HG02610 (cell line): ENCODE results near the gene TRPC3.

Source experiments
- ATAC-seq: cut with Tn5 transposase; IDR thresholded peaks from one replicate; pipeline ENCODE4 v1.9.1; 2021; ENCODE audit warnings: mild to moderate bottlenecking, moderate library complexity; ENCODE audit not compliant: unreplicated experiment

Gene TRPC3

DNA sequence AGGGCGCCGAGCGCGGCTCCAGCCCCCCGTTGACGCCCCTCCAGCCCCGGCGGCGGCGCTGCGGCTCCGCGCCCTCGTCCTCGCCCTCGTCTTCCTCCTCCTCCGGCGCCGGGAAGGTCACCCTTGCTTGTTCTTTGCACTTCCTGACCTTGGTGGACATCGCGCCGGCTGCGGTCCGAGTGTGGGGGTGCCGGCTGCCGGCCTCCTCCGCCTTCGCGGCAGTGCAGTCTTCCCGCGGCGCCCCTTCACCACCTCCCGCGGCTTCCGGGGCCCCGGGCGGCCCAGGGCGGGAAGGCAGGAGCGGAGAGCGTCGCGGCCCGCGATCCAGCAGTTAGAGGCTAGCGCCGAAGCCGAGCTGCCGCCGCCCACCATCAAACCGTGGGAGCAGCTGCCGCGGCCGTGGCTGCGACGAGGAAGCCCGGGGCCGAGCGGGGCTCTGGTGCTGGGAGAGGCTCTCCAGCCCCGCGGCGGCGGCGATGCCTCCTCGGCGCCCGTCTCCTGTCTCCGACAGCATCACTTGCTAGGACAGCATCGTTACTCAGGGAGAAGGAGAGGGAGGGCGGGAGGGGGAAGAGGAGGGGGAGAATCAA lies at the start of gene TRPC3:
TSS of gene TRPC3 (minus strand) at position 540 of the 590 bp plus-strand sequence. CDS start at position 160, 380 bp downstream.
- ATAC-seq, result peak; percentile 27

DNA sequence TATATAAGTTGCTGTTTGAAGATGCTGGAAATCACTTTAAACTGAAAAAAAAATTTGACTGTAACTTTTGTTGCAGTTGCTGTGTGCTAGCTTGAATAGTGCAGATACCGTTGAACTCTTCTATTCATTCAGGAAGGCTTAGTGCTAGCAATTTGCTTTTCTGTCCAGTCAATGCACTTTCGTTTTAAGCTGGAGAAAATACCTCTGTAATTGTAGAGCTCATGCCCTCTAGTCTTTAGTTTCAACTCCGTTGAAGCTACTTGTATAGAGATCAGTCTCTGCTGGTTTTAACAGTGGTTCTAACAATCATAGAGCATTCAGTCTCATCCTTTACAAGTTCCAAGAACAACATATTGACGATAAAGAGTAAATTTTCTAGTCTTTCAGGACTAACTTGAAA lies 49.0 kb upstream of the TRPC3 start:
- no peak for ATAC-seq

DNA sequence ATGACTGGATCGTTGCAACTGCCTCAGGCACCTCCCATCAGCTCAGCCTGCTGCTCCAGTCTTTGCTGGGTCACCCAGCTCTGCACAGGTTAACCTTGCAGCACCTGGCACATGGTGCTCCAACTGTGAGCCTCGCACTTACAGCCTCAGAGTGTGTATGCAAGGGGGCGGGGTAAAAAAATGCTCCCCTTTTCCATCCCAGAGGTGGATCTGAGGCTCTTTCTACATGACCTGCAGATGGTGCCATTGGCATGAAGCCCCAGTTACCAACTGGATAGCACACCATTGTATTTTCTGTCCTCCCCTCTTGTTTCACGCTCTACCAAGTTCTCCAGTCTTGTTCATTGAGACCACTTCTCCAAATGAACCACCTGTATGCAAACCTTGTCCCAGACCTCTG lies 46.2 kb upstream of the TRPC3 start:
- no peak for ATAC-seq

DNA sequence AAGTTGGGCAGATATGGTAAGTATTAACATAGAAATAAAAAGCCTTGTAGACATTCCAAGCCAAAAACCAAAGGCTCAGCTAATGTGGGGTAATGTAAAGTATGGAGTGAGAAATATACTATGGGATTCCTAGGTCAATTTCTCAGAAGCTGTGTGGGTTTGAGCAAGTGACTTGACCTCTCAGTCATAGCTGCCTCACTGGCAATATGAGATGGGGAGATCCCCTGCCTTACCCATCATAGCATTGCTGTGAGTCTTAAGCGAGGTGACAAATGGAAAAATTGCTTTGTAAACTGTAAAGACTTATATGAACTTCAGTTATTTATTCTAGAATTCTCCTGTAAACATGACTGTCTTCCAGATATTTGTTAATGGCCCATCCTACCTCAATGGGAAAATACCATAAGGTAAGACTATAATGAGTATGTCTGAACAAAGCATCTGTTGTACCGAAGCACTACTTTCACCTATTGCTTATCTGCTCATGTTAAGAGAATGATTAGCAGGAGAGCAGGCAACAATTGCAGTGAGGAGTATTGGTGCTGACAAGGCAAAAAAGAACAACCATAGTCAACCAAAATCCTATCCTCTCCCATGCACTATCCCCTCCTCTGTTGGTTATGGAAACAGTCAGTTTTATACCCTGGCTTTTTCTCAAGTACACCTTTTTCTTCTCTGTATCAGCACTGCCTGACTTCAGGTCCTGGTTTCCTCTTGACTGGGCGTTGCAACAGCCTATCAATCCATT lies 44.1 kb upstream of the TRPC3 start:
- ATAC-seq, result no peak

DNA sequence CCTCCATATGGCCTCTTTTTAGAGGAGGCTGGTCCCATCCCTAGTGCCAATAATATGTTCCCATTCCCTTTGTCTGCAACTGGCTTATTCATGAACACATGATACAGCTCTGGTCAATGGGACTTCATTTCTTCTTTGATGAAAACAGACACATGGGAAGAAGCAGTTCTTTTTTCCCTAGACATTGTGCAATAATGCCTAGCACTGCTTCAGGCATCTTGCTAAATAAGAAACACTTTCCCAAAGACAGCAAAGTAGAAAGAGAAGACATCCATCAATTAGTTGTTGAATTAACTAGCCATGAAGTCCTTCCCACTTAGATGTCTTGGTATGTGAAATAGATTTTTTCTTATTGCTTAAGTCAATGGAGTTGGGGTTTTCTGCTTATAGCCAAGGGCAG lies 40.1 kb upstream of the TRPC3 start:
- no peak for ATAC-seq

DNA sequence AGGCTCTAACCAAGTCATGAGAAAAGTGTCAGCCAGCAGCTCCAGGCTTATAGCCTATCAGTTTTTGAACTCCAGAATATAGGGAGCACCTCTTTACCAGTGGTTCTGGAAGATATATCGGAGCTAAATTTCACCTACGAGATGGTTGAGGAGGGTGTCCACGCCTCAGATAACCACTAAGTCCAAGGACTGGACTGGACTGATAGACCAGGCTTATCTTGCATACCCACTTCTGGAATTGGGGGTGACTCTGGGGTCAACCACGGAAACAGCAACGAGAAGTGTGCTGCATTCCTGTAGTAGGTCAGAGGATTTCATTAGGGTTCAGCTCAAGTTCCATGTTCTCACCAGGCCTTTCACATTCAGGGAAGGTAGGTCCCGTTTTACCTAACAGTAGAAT lies 38.6 kb upstream of the TRPC3 start:
- no peak for ATAC-seq

DNA sequence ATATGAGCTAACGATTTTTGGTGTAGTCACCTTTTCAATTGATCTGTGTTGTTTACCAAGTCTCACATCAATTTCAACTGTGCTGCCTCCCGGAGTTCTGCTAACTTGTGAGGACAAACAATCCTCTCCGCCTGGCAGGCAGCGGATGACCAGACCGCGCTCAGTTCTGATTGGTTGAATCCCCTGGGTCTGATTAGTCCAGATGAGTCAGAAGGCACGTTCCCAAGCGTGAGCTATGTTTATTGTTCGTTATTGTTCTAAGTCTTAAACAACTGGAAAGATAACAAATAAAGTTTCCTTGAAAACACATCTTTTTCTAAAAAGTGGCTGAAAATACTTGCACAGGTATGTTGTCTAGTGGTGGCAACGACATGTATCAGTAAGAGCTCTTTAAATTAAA lies 37.9 kb upstream of the TRPC3 start:
- ATAC-seq, result no peak

DNA sequence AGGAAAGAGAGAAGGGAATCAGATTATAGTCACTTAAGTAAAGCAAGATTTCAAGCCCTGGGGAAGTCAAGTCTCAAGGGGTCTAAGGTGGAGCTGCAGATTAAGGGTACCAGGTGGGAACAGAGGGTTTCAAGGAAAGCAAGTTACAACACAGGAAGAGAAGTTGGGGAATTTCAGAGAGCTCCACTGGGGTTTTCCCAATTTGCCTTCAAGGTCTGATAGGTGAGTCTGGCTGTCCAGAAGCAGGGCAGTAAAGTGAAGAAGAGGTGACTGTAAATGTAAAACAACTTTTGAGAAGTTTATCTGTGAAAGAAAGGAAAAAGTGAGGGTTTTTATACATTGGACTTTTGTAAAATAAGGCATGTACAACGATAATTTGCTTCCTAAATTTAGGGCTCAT lies 37.1 kb upstream of the TRPC3 start:
- ATAC-seq, result peak; percentile 58

DNA sequence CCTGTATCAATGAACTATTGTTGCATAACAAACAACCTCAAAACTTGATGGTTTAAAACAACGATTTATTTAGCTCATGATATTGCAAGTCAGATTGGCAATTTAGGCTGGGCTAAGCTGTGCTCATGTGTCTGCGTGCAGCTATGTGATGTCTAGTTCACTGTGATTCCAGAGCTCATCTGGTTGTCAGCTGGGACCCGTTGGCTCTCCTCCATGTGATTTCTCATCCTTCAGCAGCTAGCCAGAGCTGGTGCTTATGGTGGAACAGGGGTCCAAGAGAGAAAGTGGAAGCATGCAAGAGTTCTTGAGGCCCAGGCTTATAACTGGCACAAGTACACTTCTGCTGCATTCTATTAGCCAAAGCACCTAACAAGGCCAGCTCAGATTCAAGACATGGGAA lies 28.8 kb upstream of the TRPC3 start:
- no peak for ATAC-seq

DNA sequence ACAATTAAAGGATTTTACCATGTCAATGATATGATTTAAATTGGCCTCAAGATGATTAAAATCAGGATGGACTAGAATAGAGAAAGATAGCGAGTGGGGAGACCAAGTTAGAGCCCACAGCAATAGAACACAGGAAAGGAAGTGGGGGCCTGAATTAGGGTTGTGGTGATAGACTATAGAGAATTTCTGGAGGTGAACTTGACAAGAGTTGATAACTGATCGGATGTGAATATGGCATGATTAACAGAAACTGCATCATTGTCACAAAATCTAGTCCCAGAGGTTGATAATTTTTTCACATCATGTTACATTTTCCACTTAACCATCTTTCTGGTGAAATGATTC lies 26.3 kb upstream of the TRPC3 start:
- peak; percentile 43 for ATAC-seq

DNA sequence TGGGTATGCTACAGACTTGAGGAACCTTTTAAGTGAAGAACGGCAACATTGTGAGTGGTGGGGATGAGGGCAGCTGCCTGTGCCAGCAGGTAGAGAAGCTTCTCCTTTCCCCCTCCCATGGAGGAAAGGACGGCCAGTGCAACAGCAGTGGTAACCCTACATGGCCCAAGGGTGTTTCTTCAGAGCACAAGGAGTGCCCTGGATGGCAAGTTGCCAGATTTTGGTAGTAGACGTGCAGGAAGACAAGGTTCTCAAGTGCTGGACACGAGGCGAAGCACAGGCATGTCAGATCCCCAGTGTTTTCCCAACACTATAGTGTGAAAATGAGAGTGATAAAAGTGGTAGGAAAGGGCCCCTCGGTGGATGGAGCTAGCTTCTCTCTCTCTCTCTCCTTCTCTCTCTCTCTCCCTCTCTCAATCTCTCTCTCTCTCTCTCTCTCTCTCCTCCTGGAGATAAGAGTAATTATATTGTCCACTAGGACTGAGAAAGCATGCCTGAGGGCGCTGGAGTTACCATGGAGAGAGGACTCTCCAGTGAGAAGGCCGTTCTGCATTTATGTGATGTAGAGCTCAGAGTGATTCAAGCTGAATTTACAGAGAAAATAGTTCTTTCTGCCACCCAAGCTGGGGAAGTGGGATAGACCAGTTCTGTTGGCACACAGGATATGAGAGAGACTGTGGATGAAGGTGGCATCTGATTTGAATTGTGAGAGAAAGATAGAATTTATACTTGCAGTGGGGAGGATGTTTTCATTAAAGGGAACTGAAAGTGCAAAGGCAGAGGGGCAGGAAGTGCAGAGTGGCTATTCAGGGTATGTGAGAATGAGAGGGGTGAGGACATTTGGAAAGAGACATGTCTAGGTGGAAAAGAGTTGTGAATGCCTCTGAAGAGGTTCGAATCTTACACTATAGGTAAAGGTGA lies 25.7 kb upstream of the TRPC3 start:
- ATAC-seq, result peak; percentile 95

DNA sequence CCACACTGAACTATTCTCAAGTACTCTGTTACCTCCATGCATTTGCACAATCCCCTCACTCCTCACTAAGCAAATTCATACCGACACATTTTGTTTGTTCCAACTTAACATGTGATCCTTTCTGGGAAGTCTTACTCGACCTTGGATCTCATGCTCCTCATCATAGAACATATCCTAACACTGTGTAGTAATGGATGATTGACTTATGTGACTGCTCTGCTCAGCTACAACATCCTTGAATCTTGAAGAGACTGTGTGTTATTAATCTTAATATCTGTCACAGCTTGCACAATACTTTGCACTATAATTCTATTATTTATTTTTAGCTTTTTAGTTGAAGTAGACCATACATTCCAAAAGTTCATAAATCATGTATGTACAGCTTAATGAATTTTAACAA lies 23.9 kb upstream of the TRPC3 start:
- no peak for ATAC-seq

DNA sequence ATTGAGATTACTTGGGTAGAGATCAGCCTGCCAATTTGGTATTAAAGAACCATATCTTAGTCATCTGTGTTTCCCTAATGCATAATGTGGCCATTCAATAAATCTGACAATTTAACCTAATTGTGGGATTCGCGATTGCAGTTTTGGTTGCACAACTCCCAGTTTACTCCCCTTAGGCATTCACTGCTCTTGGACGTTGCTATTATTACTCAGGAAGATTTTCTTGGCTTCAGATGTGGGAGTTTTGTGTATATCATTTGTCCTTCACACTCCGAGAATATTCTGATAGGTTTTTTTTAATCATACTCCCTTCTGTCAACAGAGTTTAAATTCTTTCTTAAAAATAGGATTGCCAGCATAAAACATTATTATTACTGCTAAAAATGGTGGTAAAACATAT lies 22.0 kb upstream of the TRPC3 start:
- ATAC-seq, result no peak

DNA sequence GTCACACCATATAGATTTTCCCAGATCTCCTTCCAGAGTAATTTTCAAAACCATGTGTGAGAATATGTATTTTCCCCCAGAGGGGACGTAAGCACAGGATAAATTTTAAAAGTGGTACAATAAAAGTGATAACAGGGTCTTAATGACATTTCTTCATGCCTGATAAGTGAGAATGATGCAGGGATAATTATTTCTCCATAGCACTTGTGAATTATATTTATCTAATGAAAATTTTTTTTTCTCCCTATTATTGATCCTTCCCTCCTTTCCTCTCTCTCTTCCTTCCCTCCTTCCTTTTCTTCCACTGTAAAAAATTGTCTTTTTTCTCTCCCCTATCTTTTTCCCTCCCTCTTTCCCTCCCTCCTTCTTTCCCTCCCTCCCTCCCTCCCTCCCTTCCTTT lies 17.0 kb upstream of the TRPC3 start:
- no peak for ATAC-seq

DNA sequence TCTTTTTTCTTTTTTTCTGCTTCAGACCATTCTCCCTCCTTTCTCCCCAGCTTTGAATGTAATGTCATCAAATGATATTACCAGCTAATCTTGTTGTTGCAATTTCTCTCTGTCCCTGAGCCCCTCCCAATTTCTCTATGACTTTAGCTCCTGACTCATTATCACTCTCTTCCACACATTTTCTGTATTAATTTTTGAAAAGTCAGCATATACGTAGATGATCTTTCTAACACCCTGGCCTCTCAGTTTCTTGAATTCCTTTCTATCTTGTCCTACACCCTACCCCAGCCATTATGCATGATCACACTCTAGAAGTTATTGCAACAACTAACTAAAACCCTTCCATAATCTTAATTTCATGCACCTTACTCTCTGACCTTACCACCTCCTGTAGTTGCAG lies 13.1 kb upstream of the TRPC3 start:
- ATAC-seq, result no peak

DNA sequence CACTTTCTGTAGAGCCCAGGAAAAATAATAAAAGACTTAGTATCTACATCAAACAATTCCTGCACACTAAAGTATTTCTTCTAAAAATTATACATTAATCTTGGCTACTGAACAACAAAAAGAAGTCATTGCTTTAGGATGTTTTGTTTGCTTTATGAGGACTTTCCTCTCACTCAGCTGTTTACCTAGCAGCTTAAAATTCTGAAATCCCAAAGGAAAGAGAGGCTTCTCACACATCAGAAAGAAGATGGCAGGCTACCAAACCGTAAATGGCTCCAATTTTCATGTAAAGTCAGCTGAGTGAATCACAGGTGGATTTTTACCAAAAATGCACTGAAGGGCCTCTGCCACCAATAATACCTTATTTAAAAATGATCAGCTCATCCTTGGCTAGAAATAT lies 9.0 kb upstream of the TRPC3 start:
- ATAC-seq, result no peak

DNA sequence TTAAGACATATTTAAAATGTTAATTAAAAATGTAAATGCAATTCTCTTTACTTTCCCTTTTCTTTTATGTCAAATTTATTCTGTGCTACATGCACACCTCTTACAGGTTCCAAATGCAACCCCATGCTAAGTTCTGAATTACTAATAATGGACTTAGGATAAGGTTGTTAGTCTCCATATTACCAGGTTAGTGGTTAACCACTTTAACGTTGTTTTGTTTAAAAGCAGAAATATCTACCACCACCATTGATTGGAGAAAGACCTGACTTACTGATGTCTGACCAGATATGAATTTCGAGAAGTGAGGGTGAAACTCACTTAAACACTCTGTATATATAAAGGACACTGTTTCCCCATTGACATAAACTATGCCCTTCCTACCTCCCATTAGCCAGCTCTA lies 6.9 kb upstream of the TRPC3 start:
- peak; percentile 79 for ATAC-seq

DNA sequence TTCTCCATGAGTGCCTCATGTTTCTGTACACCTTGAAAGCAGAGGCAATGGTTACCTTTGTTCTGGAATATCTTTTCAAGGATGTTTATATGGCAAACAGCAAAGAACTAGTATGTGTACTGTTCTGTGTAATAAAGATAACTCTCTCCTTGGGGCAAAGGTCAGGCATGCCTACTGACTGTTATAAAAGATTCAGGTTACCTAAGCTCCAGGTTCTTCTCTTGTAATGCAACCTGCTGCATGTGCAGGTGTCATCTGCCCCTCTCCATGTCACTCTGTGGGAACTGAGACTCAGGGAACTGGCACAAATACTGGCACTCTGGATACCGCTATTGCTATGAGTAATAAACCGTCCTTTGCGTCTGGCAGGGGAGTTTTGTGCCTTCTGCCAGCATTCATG lies 5.4 kb upstream of the TRPC3 start:
- ATAC-seq, result no peak

DNA sequence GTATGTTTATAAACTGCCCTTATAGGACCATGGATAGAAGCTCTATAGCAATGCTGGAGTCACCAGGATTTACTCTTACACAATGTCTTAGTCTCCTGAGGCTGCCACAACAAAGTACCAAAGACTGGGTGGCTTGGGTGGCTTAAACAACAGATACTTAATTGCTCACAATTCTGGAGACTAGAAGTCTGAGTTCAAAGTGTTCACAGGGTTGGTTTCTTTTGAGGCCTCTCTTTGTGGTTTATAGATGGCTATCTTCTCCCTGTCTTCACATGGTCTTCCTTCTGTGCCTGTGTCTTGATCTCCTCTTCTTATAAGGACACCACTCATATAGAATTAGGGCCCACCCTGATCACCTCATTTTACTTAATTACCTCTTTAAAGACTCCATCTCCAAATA lies 2.0 kb upstream of the TRPC3 start:
- no peak for ATAC-seq

DNA sequence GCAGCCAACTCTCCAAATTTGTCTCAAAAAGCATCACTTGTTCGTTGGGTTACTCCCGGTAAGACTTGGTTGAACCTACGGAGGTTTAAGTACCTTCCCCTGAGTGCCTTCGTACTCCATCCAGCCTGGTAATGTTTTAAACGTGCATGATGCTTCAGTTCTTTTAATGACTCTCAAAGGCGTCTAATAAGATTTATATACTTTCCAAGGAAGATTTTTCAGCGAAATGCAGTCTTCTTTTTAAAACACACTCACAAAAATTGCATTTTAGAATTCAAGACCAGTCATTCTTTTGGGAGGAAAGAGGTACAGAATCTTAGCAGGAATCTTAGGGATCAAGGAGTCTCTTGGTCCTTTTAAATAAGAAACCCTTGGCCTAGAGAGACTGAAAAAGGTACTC lies 430 bp upstream of the TRPC3 start:
- no peak for ATAC-seq

DNA sequence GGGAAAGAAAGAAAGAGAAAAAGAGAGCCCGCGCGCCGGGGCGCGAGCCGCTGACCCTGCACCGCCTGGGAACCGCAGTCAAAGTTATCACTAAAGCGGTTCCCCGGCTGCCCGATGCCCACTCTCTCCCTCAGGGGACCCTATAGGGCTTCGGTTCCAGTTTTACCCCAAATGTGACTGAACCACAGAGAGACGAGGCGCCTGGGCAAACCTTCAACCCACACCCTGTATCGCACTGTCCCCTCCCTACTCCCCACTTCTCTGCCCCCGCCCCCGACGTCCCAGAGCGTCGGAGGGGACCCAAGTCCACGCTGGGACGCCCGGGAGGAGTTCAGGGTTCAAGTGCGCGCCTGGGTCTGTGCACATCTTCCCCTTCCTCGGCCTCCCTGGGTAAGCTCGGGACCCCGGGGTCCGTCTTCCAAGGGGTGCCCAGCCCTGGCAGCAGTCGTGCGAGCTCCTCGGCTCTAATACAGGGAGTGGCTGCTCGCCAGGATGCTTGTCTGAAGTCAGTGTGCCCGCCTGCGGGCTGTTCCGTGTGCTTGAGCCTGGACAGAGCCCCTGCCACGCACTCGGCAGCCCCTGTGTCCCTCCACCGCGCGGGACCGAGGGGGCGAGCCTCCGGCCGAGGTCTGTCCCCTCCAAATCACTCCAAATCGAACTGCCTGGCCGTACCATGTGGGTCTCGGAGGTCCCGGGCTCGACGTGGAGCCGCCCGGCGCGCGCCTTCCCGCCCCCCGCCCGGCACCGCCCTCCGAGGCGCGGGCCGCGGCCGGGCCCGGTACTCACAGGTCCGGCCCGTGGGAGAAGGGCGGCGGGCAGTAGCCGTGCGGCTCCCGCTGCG lies 960 bp downstream of the TRPC3 start:
- ATAC-seq, result peak; percentile 9
